HCT116 (cell line): ENCODE data around the gene AGAP1.

ENCODE experiments used
- CTCF ChIP-seq, 3 experiments: fragments of 200-600 bp in 1 of 3; sonication (generic) in 1 of 3; IDR thresholded peaks in 2 of 3; conservative IDR thresholded peaks in 1 of 3; 2 replicates each; pipeline ENCODE4 v1.5.1; 2012 to 2017; ENCODE audit warnings: low read depth in 2 of 3, low read length in 2 of 3, antibody characterized with exemption in 1 of 3, borderline replicate concordance in 1 of 3, control low read depth in 1 of 3, mild to moderate bottlenecking in 1 of 3, mixed read lengths in 1 of 3, mixed run types in 1 of 3, moderate library complexity in 1 of 3; ENCODE audit not compliant: insufficient read depth in 1 of 3
- EGR1 ChIP-seq: IDR thresholded peaks from 2 replicates; pipeline ENCODE4 v1.6.1; 2012; ENCODE audit warnings: low read depth
- EZH2 ChIP-seq: fragments of 200-600 bp; sonication (generic); IDR thresholded peaks from 2 replicates; pipeline ENCODE4 v1.6.1; 2017; ENCODE audit warnings: antibody characterized with exemption, mixed run types
- EZH2phosphoT487 ChIP-seq: fragments of 200-600 bp; IDR thresholded peaks from 2 replicates; pipeline ENCODE4 v1.6.1; 2018; ENCODE audit warnings: antibody characterized with exemption, borderline replicate concordance
- FOSL1 ChIP-seq: IDR thresholded peaks from 2 replicates; pipeline ENCODE4 v1.6.1; 2012; ENCODE audit warnings: low read depth
- MAX ChIP-seq: IDR thresholded peaks from 2 replicates; pipeline ENCODE4 v1.6.1; 2012
- POLR2A ChIP-seq: IDR thresholded peaks from 2 replicates; pipeline ENCODE4 v1.7.0; 2011; ENCODE audit warnings: borderline replicate concordance; ENCODE audit not compliant: insufficient read depth, insufficient read length; ENCODE audit errors: extremely low read depth
- POLR2AphosphoS5 ChIP-seq: IDR thresholded peaks from 2 replicates; pipeline ENCODE4 v1.6.1; 2011; ENCODE audit warnings: mild to moderate bottlenecking, low read depth, low read length, moderate library complexity
- SIN3A ChIP-seq: IDR thresholded peaks from 2 replicates; pipeline ENCODE4 v1.6.1; 2012; ENCODE audit warnings: low read depth
- ZBTB33 ChIP-seq: IDR thresholded peaks from 2 replicates; pipeline ENCODE4 v1.6.1; 2011; ENCODE audit warnings: mild to moderate bottlenecking, low read length, moderate library complexity; ENCODE audit not compliant: insufficient replicate concordance; ENCODE audit errors: extremely low read depth

- TF ChIP-seq CTCF (IDR thresholded peaks at IDR 0.05 in 2 of 3, conservative IDR thresholded peaks at IDR 0.05 in 1 of 3; ENCODE audit: borderline replicate concordance in 1 of 3, insufficient read depth in 1 of 3, low read depth in 2 of 3, low read length in 2 of 3) (no peak), EGR1 (no peak), SIN3A (no peak), POLR2A (no peak), MAX (no peak), EZH2 (no peak), ZBTB33 (no peak), EZH2phosphoT487 (no peak), POLR2AphosphoS5 (no peak), FOSL1 (no peak)
These were observed 457.6 kb downstream of the AGAP1 start for GRCh38 chr2:235951493-235951892.
